ENCODE data around the gene GOLGA8J.
"Not testable (repeated sequence)": the region's sequence is repeated elsewhere in the genome, so short reads cannot be mapped to it uniquely, and the experiment has no call there.

The GOLGA8J gene

GRCh38 chr15:30082655-30083054 is at the start of gene GOLGA8J:
Gene GOLGA8J, plus strand, starts transcription at chr15:30082955. Its CDS starts 98 bp downstream, at chr15:30083053.
- DNase-seq = not testable (repeated sequence)

- no peak for DNase-seq
Measured at GRCh38 chr15:30033211-30033610, 49.5 kb upstream of the GOLGA8J start.

GRCh38 chr15:30033763-30034162 is 49.0 kb upstream of the GOLGA8J start:
- DNase-seq = no peak

- DNase-seq = no peak
Measured at GRCh38 chr15:30036036-30036703, 46.6 kb upstream of the GOLGA8J start.

GRCh38 chr15:30038667-30039523 is 43.9 kb upstream of the GOLGA8J start:
- DNase-seq = no peak

- DNase-seq = no peak
Measured at GRCh38 chr15:30041868-30042267, 40.9 kb upstream of the GOLGA8J start.

- DNase-seq = no peak
Measured at GRCh38 chr15:30042556-30042955, 40.2 kb upstream of the GOLGA8J start.

GRCh38 chr15:30043211-30043655 is 39.5 kb upstream of the GOLGA8J start:
- DNase-seq = no peak

- DNase-seq = no peak
Measured at GRCh38 chr15:30044377-30044776, 38.4 kb upstream of the GOLGA8J start.

- not testable (repeated sequence) for DNase-seq
Measured at GRCh38 chr15:30044826-30045225, 37.9 kb upstream of the GOLGA8J start.

GRCh38 chr15:30045248-30046041 is 37.3 kb upstream of the GOLGA8J start:
- not testable (repeated sequence) for DNase-seq

- no peak for DNase-seq
Measured at GRCh38 chr15:30046430-30046829, 36.3 kb upstream of the GOLGA8J start.

- DNase-seq = no peak
Measured at GRCh38 chr15:30055604-30056003, 27.2 kb upstream of the GOLGA8J start.

- DNase-seq = no peak
Measured at GRCh38 chr15:30056166-30056565, 26.6 kb upstream of the GOLGA8J start.

GRCh38 chr15:30059771-30060170 is 23.0 kb upstream of the GOLGA8J start:
- DNase-seq = no peak

GRCh38 chr15:30062881-30063280 is 19.9 kb upstream of the GOLGA8J start:
- DNase-seq = no peak

GRCh38 chr15:30063835-30064546 is 18.8 kb upstream of the GOLGA8J start:
- no peak for DNase-seq

- no peak for DNase-seq
Measured at GRCh38 chr15:30065025-30065801, 17.5 kb upstream of the GOLGA8J start.

- DNase-seq = no peak
Measured at GRCh38 chr15:30068326-30068725, 14.4 kb upstream of the GOLGA8J start.

GRCh38 chr15:30072630-30073029 is 10.1 kb upstream of the GOLGA8J start:
- no peak for DNase-seq

- no peak for DNase-seq
Measured at GRCh38 chr15:30073915-30074314, 8.8 kb upstream of the GOLGA8J start.

- not testable (repeated sequence) for DNase-seq
Measured at GRCh38 chr15:30080816-30081215, 1.9 kb upstream of the GOLGA8J start.
